Skeletal muscle tissue (tissue), 4 donors: Measurements from ENCODE around the gene KRI1. TPM values are rescaled to one million over a fixed set of nuclear protein-coding genes. Genes with fewer than 3 reads are reported as not detected.
"Not testable (repeated sequence)": the region's sequence is repeated elsewhere in the genome, so short reads cannot be mapped to it uniquely, and the experiment has no call there.

Experiments used
- H3K27ac ChIP-seq: one replicate; pipeline ENCODE4 v1.7.0; 2013; ENCODE audit warnings: mild to moderate bottlenecking, low read depth, low read length, inconsistent platforms
- H3K27me3 ChIP-seq, 3 donors: one replicate each; pipeline ENCODE4 v1.7.0; 2013; ENCODE audit warnings: low read length in 3 of 3; ENCODE audit not compliant: control insufficient read depth in 3 of 3, insufficient read depth in 3 of 3
- H3K36me3 ChIP-seq, 3 donors: one replicate each; pipeline ENCODE4 v1.7.0; 2013; ENCODE audit warnings: low read length in 3 of 3; ENCODE audit not compliant: control insufficient read depth in 3 of 3, insufficient read depth in 3 of 3
- H3K4me1 ChIP-seq, 3 donors: one replicate each; pipeline ENCODE4 v1.7.0; 2013; ENCODE audit warnings: low read length in 3 of 3, mild to moderate bottlenecking in 3 of 3; ENCODE audit not compliant: control insufficient read depth in 3 of 3, insufficient read depth in 3 of 3
- H3K4me3 ChIP-seq, 3 donors: one replicate each; pipeline ENCODE4 v1.7.0; 2013; ENCODE audit warnings: low read length in 3 of 3
- H3K9ac ChIP-seq, 3 donors: one replicate each; pipeline ENCODE4 v1.7.0; 2013; ENCODE audit warnings: low read length in 3 of 3, mild to moderate bottlenecking in 3 of 3, moderate library complexity in 2 of 3, low read depth in 1 of 3
- H3K9me3 ChIP-seq, 3 donors: one replicate each; pipeline ENCODE4 v1.7.0; 2013; ENCODE audit warnings: low read length in 3 of 3; ENCODE audit not compliant: control insufficient read depth in 3 of 3
- total RNA-seq: library from RNA; depleted of rRNA; stranded (reverse); fragments of >200 nt; gene quantifications from one replicate; pipeline ENCODE4 v1.2.3, GENCODE V29; 2014
- donor health status: Osteomylitis.

Gene KRI1
- total RNA-seq, 1 donor from 2014 or later: 5.2 TPM

GRCh38 chr19:10543059-10543419, 22.8 kb downstream of the KRI1 start:
- Histone ChIP-seq H3K36me3 (peaks cover 9 to 10% (median 9%) of the 10 kb centered on the region in 3 donors), H3K27me3 (peaks cover 0 to 4% (median 1%) of the 10 kb centered on the region in 3 donors), H3K9me3 (no peaks in the 10 kb centered on the region), H3K27ac (peak overlapping the region; percentile 80), H3K4me1 (peaks cover 11 to 16% (median 11%) of the 10 kb centered on the region in 3 donors), H3K9ac (peak overlapping the region in 1 of 3 donors; percentile 92), H3K4me3 (peak overlapping the region; percentile 77 to 87 (median 81))

DNA sequence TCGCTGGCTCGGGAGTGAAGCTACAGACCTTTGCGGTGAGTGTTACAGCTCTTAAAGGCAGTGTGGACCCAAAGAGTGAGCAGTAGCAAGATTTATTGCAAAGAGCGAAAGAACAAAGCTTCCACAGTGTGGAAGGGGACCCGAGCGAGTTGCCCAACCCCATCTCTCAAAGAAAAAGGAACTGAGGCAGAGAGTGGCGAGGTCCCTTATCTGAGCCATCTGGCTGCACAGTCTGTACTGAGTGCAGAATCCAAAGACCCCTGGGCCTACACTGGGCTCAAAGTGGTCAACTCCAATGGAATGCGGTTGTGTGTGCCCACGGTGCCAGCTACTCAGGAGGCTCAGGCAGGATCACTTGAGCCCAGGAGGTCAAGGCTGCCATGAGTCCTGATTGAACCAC, 26.8 kb downstream of the KRI1 start:
- not testable (repeated sequence) for H3K4me3 ChIP-seq, H3K4me1 ChIP-seq, H3K27ac ChIP-seq, H3K36me3 ChIP-seq, H3K9ac ChIP-seq, H3K27me3 ChIP-seq, H3K9me3 ChIP-seq

GRCh38 chr19:10538204-10538983, 27.4 kb downstream of the KRI1 start:
- Histone ChIP-seq H3K4me1 (peaks cover 0 to 3% (median 2%) of the 10 kb centered on the region in 3 donors), H3K27me3 (peaks cover 0 to 7% (median 5%) of the 10 kb centered on the region in 3 donors)

GRCh38 chr19:10537668-10538067, 28.1 kb downstream of the KRI1 start:
- Histone ChIP-seq H3K9me3 (no peaks in the 10 kb centered on the region), H3K27me3 (peaks cover 0 to 7% (median 5%) of the 10 kb centered on the region in 3 donors), H3K9ac (no peak overlapping the region), H3K27ac (no peak overlapping the region), H3K4me3 (no peak overlapping the region), H3K4me1 (no peaks in the 10 kb centered on the region), H3K36me3 (no peaks in the 10 kb centered on the region)

More at GRCh38 chr19:10538204-10538983, 27.4 kb downstream of the KRI1 start:
- H3K9ac ChIP-seq: no peak overlapping the region
- no peaks in the 10 kb centered on the region for H3K9me3 ChIP-seq
- H3K36me3 ChIP-seq: no peaks in the 10 kb centered on the region
- no peak overlapping the region for H3K4me3 ChIP-seq
- H3K27ac ChIP-seq: no peak overlapping the region

GRCh38 chr19:10535613-10536012, 30.2 kb downstream of the KRI1 start:
- Histone ChIP-seq H3K4me1 (no peaks in the 10 kb centered on the region), H3K9me3 (no peaks in the 10 kb centered on the region), H3K9ac (no peak overlapping the region), H3K27ac (no peak overlapping the region), H3K4me3 (no peak overlapping the region), H3K36me3 (no peaks in the 10 kb centered on the region), H3K27me3 (peaks cover 0 to 7% (median 5%) of the 10 kb centered on the region in 3 donors)

- no peaks in the 10 kb centered on the region for H3K4me1 ChIP-seq
- H3K27me3 ChIP-seq: peaks cover 0 to 5% (median 3%) of the 10 kb centered on the region in 3 donors
- no peaks in the 10 kb centered on the region for H3K36me3 ChIP-seq
- no peak overlapping the region for H3K4me3 ChIP-seq
- H3K27ac ChIP-seq: no peak overlapping the region
- no peak overlapping the region for H3K9ac ChIP-seq
- H3K9me3 ChIP-seq: no peaks in the 10 kb centered on the region
Observed at GRCh38 chr19:10533646-10534386, 32.0 kb downstream of the KRI1 start.

DNA sequence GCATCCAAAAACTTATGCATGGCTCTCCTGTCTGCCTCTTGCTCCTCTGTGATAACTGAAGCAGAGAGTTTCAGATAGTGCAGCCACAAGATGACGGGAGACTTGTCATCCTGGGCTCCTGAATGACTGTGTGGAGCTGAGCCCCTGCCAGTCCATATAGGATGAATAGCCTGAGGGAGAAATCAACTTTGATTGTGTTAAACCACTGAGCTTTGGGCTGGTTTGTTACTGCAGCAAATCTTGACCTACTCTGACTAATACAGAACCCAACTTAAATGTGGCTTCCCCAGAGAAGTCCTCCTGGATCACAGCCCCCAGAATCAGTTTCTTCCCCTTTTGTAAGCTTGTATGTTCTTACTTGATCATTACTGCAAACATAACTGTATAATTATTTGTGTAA, 33.4 kb downstream of the KRI1 start:
- Histone ChIP-seq H3K27me3 (peaks cover 0 to 3% (median 3%) of the 10 kb centered on the region in 3 donors), H3K9me3 (no peaks in the 10 kb centered on the region), H3K9ac (no peak overlapping the region), H3K4me3 (no peak overlapping the region), H3K36me3 (no peaks in the 10 kb centered on the region), H3K4me1 (no peaks in the 10 kb centered on the region), H3K27ac (no peak overlapping the region)

GRCh38 chr19:10526887-10527286, 38.9 kb downstream of the KRI1 start:
- not testable (repeated sequence) for H3K27ac ChIP-seq, H3K4me1 ChIP-seq, H3K4me3 ChIP-seq, H3K9me3 ChIP-seq, H3K9ac ChIP-seq, H3K27me3 ChIP-seq, H3K36me3 ChIP-seq

DNA sequence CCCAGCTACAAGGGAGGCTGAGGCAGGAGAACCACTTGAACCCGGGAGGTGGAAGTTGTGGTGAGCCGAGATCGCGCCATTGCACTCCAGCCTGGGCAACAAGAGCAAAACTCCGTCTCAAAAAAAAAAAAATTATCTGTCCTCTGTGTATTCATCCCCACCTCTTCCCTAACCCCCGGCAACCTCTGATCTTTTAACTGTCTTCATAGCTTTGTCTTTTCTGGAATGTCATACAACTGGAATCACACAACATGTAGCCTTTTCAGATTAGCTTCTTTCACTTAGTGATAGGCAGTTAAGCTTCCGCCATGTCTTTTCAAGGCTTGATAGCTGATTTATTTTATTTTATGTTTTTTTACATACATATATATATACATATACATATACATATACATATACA, 40.2 kb downstream of the KRI1 start:
- H3K4me3 ChIP-seq: no peak overlapping the region
- no peaks in the 10 kb centered on the region for H3K27me3 ChIP-seq
- no peak overlapping the region for H3K9ac ChIP-seq
- H3K27ac ChIP-seq: no peak overlapping the region
- H3K36me3 ChIP-seq: no peaks in the 10 kb centered on the region
- no peaks in the 10 kb centered on the region for H3K9me3 ChIP-seq
- H3K4me1 ChIP-seq: no peaks in the 10 kb centered on the region

DNA sequence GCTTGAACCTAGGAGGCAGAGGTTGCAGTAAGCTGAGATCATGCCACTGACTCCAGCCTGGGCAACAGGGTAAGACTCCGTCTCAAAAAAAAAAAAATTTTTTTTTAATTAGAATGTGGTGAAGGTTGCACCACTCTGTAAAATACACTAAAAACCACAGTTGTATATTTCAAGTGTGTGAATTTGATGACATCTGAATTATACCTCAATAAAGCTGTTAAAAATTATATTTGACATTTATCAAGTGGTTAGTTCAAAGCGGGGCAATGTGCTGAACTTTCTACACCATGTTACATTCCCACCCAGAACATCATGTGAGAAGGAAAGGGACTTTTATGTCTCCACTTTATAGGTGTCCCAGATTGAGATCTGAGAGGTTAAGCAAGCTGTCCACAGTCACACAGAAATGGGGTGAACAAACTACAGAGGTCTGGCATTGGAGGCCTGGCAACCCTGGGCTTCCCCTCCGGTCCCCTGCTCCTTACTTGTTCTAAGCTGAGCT, 42.6 kb downstream of the KRI1 start:
- Histone ChIP-seq H3K9ac (no peak overlapping the region), H3K27me3 (peaks cover 13 to 18% (median 14%) of the 10 kb centered on the region in 3 donors), H3K4me1 (peaks cover 0 to 3% (median 2%) of the 10 kb centered on the region in 3 donors), H3K36me3 (no peaks in the 10 kb centered on the region), H3K9me3 (no peaks in the 10 kb centered on the region), H3K27ac (no peak overlapping the region), H3K4me3 (no peak overlapping the region)
